ENCODE measurements around the gene CDX1. TPM values are rescaled to one million over a fixed set of nuclear protein-coding genes. Genes with fewer than 3 reads are reported as not detected.

The CDX1 gene
- total RNA-seq, 1 donor from 2014 or later: not detected

GRCh38 chr5:150217873-150218692 lies 51.5 kb downstream of the CDX1 start:
- TF ChIP-seq, protein P1, sequence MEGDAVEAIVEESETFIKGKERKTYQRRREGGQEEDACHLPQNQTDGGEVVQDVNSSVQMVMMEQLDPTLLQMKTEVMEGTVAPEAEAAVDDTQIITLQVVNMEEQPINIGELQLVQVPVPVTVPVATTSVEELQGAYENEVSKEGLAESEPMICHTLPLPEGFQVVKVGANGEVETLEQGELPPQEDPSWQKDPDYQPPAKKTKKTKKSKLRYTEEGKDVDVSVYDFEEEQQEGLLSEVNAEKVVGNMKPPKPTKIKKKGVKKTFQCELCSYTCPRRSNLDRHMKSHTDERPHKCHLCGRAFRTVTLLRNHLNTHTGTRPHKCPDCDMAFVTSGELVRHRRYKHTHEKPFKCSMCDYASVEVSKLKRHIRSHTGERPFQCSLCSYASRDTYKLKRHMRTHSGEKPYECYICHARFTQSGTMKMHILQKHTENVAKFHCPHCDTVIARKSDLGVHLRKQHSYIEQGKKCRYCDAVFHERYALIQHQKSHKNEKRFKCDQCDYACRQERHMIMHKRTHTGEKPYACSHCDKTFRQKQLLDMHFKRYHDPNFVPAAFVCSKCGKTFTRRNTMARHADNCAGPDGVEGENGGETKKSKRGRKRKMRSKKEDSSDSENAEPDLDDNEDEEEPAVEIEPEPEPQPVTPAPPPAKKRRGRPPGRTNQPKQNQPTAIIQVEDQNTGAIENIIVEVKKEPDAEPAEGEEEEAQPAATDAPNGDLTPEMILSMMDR (conservative IDR thresholded peaks at IDR 0.05; ENCODE audit: low read depth, low read length): peak; percentile 85
- DNase-seq (ENCODE audit: low read depth): peak; percentile 25
- no peak overlapping the region for H3K4me3 ChIP-seq (ENCODE audit: low read depth, low read length)

DNA sequence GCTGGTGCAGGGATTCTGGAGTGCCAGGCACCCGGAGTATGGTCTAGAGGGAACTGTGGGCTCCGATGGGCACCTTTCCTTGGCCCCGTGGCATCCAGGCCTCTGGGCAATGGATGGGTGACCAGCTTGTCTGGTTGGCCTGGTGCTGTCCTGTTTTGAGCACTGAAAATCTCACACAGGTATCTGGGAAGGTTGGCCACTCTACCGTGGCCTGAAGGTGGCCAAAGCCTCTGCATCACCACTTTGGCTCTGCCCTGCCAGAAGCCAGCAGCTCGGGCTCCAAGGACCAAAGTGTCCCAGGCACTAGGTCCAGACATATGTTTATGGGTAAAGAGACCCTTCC lies 52.1 kb downstream of the CDX1 start:
- TF ChIP-seq, protein P1 (conservative IDR thresholded peaks at IDR 0.05; ENCODE audit: low read depth, low read length): no peak
- DNase-seq (ENCODE audit: low read depth): no peak
- H3K4me3 ChIP-seq (ENCODE audit: low read depth, low read length): no peak overlapping the region

- TF ChIP-seq, protein P1 (conservative IDR thresholded peaks at IDR 0.05; ENCODE audit: low read depth, low read length): no peak
- H3K4me3 ChIP-seq (ENCODE audit: low read depth, low read length): no peak overlapping the region
- DNase-seq (ENCODE audit: low read depth): no peak
Observed at GRCh38 chr5:150219142-150219541, 52.6 kb downstream of the CDX1 start.

DNA sequence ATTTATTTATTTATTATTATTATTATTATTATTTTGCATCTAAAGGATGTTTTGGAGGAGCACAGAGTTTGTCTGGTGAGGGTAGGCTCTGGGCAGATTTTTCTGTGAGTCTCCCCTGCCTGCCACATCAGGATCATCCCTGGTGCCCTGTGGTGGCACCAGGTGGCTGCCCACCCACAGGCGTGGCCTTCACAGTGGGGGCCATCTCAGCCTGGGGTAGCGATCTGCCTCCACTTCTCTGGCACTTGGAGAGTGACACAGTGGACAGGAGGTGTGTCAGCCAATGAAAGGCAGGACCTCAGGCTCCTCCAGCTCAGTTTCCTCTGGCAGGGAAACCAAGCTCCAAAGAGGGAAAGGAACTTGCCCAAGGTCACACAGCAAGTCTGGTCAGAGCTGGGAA lies 53.3 kb downstream of the CDX1 start:
- no peak overlapping the region for H3K4me3 ChIP-seq (ENCODE audit: low read depth, low read length)
- TF ChIP-seq, protein P1 (conservative IDR thresholded peaks at IDR 0.05; ENCODE audit: low read depth, low read length): no peak
- DNase-seq (ENCODE audit: low read depth): no peak

DNA sequence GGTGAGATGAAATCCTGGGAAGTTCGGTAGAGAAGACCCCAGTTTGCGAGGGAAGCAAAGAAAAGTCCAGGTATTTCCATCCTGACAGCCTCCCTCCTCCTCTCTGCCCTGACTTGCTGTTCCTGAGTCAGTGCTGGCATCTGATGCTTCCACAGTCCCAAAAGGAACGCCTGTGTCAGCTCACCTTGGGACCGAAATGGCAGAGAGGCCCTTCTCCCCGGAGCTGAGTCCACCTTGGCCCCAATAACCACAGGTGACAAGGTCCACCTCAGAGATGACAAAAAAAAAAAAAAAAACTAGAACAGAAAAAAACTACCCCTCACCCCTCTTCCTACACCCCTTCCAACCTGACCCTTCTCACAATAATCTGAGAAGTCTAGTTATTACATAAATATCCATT lies 54.9 kb downstream of the CDX1 start:
- no peak for DNase-seq (ENCODE audit: low read depth)
- H3K4me3 ChIP-seq (ENCODE audit: low read depth, low read length): no peak overlapping the region
- TF ChIP-seq, protein P1 (conservative IDR thresholded peaks at IDR 0.05; ENCODE audit: low read depth, low read length): no peak

- no peak overlapping the region for H3K4me3 ChIP-seq (ENCODE audit: low read depth, low read length)
- TF ChIP-seq, protein P1 (conservative IDR thresholded peaks at IDR 0.05; ENCODE audit: low read depth, low read length): no peak
- no peak for DNase-seq (ENCODE audit: low read depth)
Observed at GRCh38 chr5:150222906-150223305, 56.3 kb downstream of the CDX1 start.

- H3K4me3 ChIP-seq (ENCODE audit: low read depth, low read length): no peak overlapping the region
- TF ChIP-seq, protein P1 (conservative IDR thresholded peaks at IDR 0.05; ENCODE audit: low read depth, low read length): no peak
- DNase-seq (ENCODE audit: low read depth): no peak
Observed at GRCh38 chr5:150223474-150223873, 56.9 kb downstream of the CDX1 start.

Measured in epithelial cell of proximal tubule (primary cell).